Activated naive CD4-positive, alpha-beta T cell treated with anti-CD3 and anti-CD28 coated beads, Interleukin-2, amount 10 ng/mL, durations not matched to agents 7 days and 5 days (primary cell): ENCODE measurements around the gene PRDM8.
"Not testable (repeated sequence)": the region's sequence is repeated elsewhere in the genome, so short reads cannot be mapped to it uniquely, and the experiment has no call there.

Experiments
- CTCF ChIA-PET: fragments of 350-600 bp; sonication (Branson Sonifier 250); formaldehyde crosslinking; loops from one replicate; lab custom pipeline; 2021; ENCODE audit warnings: antibody characterized with exemption; lab: Charles Lee
- DNase-seq: peaks from one replicate; pipeline ENCODE4 v3.0.0-alpha.2; 2020
- H3K27ac Mint-ChIP-seq: one replicate; pipeline ENCODE4 v1.8.0; 2021; ENCODE audit warnings: mild to moderate bottlenecking, moderate library complexity, mixed read lengths
- H3K27me3 Mint-ChIP-seq: one replicate; pipeline ENCODE4 v1.8.0; 2021; ENCODE audit warnings: mild to moderate bottlenecking, mixed read lengths
- H3K36me3 Mint-ChIP-seq: one replicate; pipeline ENCODE4 v1.8.0; 2021; ENCODE audit warnings: mixed read lengths
- H3K4me1 Mint-ChIP-seq: one replicate; pipeline ENCODE4 v1.8.0; 2021; ENCODE audit warnings: mixed read lengths
- H3K4me3 Mint-ChIP-seq: one replicate; pipeline ENCODE4 v1.8.0; 2021; ENCODE audit warnings: mild to moderate bottlenecking, moderate library complexity, mixed read lengths
- H3K9me3 Mint-ChIP-seq: one replicate; pipeline ENCODE4 v1.8.0; 2021; ENCODE audit warnings: mixed read lengths

PRDM8 gene

DNA sequence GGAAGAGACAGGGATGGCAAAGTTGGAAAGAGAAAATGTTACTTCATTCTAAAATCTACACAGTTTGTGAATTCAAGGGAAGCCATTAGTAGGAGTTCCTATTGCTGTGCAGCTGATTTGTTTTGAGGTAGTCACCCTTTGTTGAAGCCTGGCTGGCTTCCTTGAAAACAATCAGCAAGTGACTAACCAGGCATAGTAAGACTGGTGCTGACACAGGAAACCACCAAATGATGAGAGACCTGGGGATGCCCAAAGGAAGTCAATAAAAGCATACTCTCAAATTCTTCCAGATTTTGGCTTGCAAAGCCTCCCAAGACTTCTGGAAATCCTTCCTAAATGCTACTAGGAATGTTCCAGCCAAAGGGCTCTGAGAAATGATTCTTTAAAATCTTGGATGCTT lies 23.9 kb upstream of the PRDM8 start:
- Mint-ChIP-seq H3K27me3 (no peaks in the 10 kb centered on the region), H3K4me3 (peak overlapping the region; percentile 57), H3K4me1 (peaks cover 55% of the 10 kb centered on the region)

DNA sequence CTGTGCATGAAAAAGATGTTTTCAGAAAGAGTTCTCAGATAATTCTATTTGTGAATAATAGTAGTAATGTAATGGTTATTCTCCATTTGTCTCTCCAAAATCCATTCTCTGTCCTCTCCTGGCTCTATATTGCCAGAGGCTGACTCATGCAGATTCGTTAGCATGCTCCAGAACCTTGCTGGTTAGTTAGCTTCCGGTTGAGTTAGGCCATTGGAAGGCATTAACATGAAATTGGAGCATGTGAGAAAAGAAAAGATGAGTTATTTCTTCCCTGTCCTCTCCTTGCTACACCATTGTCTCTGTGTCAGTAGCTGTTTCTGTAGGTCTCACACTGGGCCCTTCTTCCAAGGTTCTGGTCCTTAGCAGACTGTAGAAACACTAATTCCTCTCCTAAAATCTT lies 23.5 kb upstream of the PRDM8 start:
- CTCF ChIA-PET, result interaction anchor here (0.6 to 6.2 kb wide), 6 partner anchors 9 to 138 kb away, joined by 3 to 68 read pairs (median 18); no protein-coding TSS in a partner anchor
- H3K36me3 Mint-ChIP-seq, result peaks cover 20% of the 10 kb centered on the region
- H3K9me3 Mint-ChIP-seq, result peaks cover 20% of the 10 kb centered on the region
- DNase-seq, result no peak
- H3K4me3 Mint-ChIP-seq, result peak overlapping the region; percentile 1
- H3K4me1 Mint-ChIP-seq, result peaks cover 54% of the 10 kb centered on the region
- H3K27me3 Mint-ChIP-seq, result no peaks in the 10 kb centered on the region
- peak overlapping the region; percentile 96 for H3K27ac Mint-ChIP-seq

More for the DNA sequence above, 23.9 kb upstream of the PRDM8 start:
- Mint-ChIP-seq H3K36me3 (peaks cover 21% of the 10 kb centered on the region), H3K9me3 (peaks cover 20% of the 10 kb centered on the region), H3K27ac (peak overlapping the region; percentile 96)
- peak; percentile 67 for DNase-seq
- CTCF ChIA-PET, result interaction anchor here (0.6 to 6.2 kb wide), 8 partner anchors 10 to 256 kb away, joined by 3 to 68 read pairs (median 7); no protein-coding TSS in a partner anchor

DNA sequence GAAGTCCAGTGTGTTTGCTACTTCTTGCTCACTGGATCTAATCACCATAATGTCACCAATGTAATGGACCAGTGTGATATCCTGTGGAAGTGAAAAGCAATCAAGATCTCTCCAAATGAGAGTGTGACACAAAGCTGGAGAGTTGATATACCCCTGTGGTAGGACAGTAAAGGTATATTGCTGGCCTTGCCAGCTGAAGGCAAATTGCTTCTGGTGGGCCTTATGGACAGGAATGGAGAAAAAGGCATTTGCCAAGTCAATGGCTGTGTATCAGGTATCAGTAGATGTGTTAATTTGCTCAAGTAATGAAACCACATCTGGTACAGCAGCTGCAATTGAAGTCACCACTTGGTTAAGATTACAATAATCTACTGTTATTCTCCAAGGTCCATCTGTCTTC lies 19.5 kb upstream of the PRDM8 start:
- Mint-ChIP-seq H3K4me1 (peaks cover 50% of the 10 kb centered on the region), H3K9me3 (peaks cover 35% of the 10 kb centered on the region), H3K36me3 (peaks cover 18% of the 10 kb centered on the region)
- DNase-seq, H3K4me3 Mint-ChIP-seq, H3K27ac Mint-ChIP-seq, H3K27me3 Mint-ChIP-seq: not testable (repeated sequence)
- CTCF ChIA-PET, result interaction anchor here (3.0 kb wide), 1 partner anchor 52 kb away, joined by 9 read pairs; no protein-coding TSS in a partner anchor

DNA sequence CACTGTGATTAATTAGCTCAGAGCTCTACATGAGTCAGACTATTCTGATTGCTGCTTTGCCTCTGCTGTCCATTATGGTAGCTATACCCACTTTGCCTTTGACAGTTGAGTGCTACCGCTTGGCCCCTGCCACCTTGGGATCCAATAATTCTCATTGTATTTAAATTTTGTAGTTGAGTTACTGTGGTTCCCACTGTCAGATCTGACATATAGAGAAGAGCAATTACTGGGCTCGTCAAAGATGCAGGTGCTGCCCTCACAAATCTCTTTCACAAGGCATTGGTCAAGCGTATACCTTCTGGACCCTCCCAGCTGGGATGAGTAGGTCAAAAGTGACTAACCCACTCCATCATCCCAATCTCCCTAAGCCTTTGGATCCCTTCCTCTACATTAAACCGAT lies 18.3 kb upstream of the PRDM8 start:
- no peak overlapping the region for H3K27ac Mint-ChIP-seq
- H3K36me3 Mint-ChIP-seq, result peaks cover 18% of the 10 kb centered on the region
- CTCF ChIA-PET, result interaction anchor here (0.7 to 3.0 kb wide), 2 partner anchors 53 to 101 kb away, joined by 3 to 9 read pairs; no protein-coding TSS in a partner anchor
- DNase-seq, result no peak
- peaks cover under 1% of the 10 kb centered on the region for H3K27me3 Mint-ChIP-seq
- H3K4me1 Mint-ChIP-seq, result peaks cover 45% of the 10 kb centered on the region
- H3K4me3 Mint-ChIP-seq, result no peak overlapping the region
- H3K9me3 Mint-ChIP-seq, result peaks cover 35% of the 10 kb centered on the region

DNA sequence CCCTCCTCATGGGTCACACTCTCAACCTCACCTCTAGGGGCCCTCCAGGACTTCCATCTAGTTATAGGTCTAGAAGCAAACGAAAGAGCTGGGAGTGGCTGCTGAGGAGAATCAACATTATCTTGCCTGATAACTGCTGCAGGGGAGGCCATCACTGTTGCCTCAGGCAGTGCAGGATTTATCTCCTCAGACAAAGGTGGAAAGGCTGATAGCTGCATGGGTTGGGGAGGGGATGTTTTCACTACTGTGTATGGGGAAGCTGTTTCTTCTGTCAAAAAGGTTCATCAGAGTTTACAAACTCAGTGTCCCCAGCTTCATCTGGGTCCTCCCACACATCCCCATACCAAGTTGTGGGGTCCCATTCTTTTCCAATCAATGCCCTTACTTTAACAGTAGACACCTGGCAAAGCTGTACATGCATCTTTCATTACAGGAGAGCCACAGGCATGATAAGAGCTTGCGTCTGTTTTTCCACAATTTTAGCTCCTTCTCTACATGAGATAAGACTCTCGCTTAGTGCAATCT lies 17.6 kb upstream of the PRDM8 start:
- peaks cover 8% of the 10 kb centered on the region for H3K27me3 Mint-ChIP-seq
- peaks cover 35% of the 10 kb centered on the region for H3K9me3 Mint-ChIP-seq
- no peak overlapping the region for H3K4me3 Mint-ChIP-seq
- peaks cover 18% of the 10 kb centered on the region for H3K36me3 Mint-ChIP-seq
- peaks cover 43% of the 10 kb centered on the region for H3K4me1 Mint-ChIP-seq
- CTCF ChIA-PET, result interaction anchor here (0.7 to 3.0 kb wide), 4 partner anchors 54 to 125 kb away, joined by 3 to 9 read pairs (median 4); no protein-coding TSS in a partner anchor
- no peak overlapping the region for H3K27ac Mint-ChIP-seq
- DNase-seq, result no peak

DNA sequence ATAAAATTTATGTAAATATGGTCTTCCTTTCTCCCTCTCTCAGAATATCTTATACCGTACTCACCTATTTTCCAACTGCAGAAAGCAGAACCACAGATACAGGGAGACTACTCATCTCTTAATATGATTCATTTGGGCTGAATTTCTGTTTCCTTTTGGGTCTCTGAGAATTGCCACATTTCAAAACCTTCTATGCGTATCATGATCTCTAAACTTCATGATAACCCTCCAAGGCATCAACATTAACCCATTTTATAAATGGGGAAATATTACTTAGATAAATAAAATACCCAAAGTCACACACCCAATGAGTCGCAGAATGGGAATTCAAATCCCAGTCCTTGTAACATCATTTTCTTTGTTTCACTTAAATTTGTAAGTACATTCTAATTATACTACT lies 16.6 kb upstream of the PRDM8 start:
- CTCF ChIA-PET, result interaction anchor here (1.9 to 8.0 kb wide), 5 partner anchors 8 to 108 kb away, joined by 5 to 138 read pairs (median 52); partner anchors contain the start of gene ANTXR2
- Mint-ChIP-seq H3K27me3 (peaks cover 18% of the 10 kb centered on the region), H3K4me1 (peaks cover 44% of the 10 kb centered on the region), H3K36me3 (peaks cover 21% of the 10 kb centered on the region), H3K9me3 (peaks cover 29% of the 10 kb centered on the region), H3K4me3 (no peak overlapping the region), H3K27ac (no peak overlapping the region)
- DNase-seq, result no peak

DNA sequence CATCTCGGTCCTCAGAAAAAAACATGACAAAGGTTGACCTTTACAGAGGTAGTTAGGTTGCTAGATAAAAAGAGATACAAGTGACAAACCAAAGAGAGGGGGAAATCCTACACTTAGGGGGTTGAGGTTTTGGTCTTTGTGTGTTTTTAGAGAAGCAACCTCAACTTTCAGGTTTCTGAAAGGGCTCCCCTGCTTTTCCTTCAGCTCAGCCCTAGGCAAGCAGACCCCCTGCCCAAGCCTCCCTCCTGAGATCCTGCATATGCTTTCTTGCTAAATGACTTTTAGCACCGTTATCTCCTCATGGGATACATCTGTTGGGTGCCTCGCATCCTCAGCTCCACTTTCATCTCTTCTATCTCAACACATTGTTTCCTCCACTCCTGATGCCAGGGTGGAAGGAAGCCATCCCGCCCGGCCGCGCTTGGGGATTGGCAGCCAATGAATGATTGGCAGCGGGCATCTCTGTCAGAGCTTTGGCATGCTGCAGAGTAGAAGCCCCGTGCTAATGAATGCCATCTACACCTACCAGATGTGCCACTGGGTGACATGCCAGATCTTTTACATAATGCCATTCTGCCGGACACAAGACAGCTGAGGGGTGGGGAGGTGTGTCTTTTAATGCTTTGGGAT lies 15.0 kb upstream of the PRDM8 start:
- H3K9me3 Mint-ChIP-seq, result peaks cover 27% of the 10 kb centered on the region
- peak overlapping the region; percentile 98 for H3K4me3 Mint-ChIP-seq
- H3K36me3 Mint-ChIP-seq, result peaks cover 25% of the 10 kb centered on the region
- H3K27me3 Mint-ChIP-seq, result peaks cover 32% of the 10 kb centered on the region
- CTCF ChIA-PET, result interaction anchor here (1.0 to 8.0 kb wide), 14 partner anchors 9 to 265 kb away, joined by 3 to 138 read pairs (median 5); partner anchors contain the start of genes ANTXR2 and PRDM8
- peak overlapping the region; percentile 79 for H3K27ac Mint-ChIP-seq
- H3K4me1 Mint-ChIP-seq, result peaks cover 54% of the 10 kb centered on the region
- peak; percentile 37 for DNase-seq

DNA sequence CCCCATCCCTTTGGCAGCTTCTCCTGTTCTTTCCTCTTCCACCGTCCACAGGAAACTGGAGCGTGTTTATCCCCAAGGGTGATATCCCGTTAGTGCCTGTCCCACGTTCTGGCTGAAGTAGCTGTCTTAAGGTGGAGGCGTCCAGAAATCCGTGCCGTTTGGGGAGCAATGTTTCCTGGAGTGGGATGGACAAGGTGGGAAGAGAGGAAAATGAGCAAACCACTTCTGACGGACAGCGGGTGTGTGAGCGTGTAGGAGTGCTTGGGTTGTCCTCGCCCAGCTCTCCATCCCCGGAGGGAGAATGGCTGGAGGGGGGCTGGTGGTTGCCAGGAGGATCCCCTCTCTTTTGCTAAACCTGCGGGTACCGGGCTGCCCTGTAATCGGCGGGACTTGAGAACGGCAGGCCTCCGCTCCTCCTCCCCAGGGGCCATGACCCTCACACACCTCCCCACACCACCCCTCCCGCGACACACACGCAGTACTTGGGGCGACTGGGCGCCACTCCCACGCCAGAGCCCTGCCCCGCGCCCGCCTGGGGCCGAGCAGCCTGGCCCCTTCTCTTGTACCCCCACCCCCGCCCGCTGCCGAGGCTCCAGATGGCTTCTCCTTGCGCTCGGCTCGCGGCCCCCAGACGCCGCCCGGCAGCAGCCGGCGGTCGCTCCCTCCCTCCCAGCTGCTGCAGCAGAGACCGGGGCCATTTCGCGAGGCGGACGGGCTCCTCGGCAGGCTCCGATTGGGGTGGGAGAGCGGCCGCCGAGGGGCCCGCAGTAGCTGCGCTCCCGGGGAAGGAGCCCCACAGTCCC lies 13.9 kb upstream of the PRDM8 start:
- Mint-ChIP-seq H3K9me3 (peaks cover 20% of the 10 kb centered on the region), H3K27me3 (peaks cover 39% of the 10 kb centered on the region), H3K4me1 (peaks cover 54% of the 10 kb centered on the region), H3K4me3 (peak overlapping the region; percentile 98), H3K36me3 (peaks cover 25% of the 10 kb centered on the region), H3K27ac (peak overlapping the region; percentile 6)
- peak; percentile 49 for DNase-seq
- CTCF ChIA-PET, result interaction anchor here (0.9 to 8.0 kb wide), 15 partner anchors 10 to 266 kb away, joined by 3 to 138 read pairs (median 5); partner anchors contain the start of genes ANTXR2 and PRDM8

DNA sequence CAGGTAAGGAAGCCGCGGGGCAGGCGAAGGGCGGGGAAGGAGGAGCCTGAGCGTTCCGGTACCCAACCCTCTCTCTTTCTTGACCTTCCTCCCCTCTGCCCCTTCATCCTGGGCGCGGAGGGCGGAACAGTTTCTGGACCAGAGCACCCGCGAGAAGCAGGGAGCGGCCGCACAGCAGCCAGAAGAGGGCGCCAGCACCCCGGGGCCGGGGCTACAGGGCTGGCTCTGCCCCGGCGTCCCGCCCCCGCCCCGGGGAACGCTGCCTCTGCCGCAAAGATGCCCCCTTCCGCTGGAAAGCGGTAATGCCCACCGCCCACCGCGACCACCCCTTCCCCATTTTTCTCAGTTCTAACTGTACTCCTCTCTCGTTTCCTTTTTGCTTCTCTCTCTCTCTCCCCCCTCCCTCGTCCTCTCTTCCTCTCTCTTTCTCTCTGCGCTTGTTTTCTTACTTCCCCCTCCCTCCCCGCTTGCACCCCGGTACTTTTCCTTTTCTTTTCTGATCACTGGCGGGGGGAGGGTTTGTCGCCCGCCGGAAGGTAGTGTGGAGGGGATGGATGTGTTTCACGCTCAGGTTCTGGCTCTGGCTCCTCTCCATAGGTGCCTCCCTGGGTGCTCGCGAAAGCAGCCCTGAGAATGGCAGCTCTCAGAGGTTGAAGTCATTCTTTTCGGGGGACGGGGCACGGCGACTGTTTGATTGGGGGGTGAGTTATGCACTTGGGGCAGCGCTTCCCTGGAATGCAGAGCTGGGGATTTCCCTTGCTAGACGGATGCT lies 13.1 kb upstream of the PRDM8 start:
- peaks cover 16% of the 10 kb centered on the region for H3K9me3 Mint-ChIP-seq
- H3K36me3 Mint-ChIP-seq, result peaks cover 21% of the 10 kb centered on the region
- peaks cover 54% of the 10 kb centered on the region for H3K4me1 Mint-ChIP-seq
- peak overlapping the region; percentile 93 for H3K27ac Mint-ChIP-seq
- peaks cover 39% of the 10 kb centered on the region for H3K27me3 Mint-ChIP-seq
- CTCF ChIA-PET, result interaction anchor here (0.5 to 8.0 kb wide), 16 partner anchors 11 to 267 kb away, joined by 3 to 138 read pairs (median 5); partner anchors contain the start of genes ANTXR2 and PRDM8
- peak overlapping the region; percentile 98 for H3K4me3 Mint-ChIP-seq
- DNase-seq, result peak; percentile 93

DNA sequence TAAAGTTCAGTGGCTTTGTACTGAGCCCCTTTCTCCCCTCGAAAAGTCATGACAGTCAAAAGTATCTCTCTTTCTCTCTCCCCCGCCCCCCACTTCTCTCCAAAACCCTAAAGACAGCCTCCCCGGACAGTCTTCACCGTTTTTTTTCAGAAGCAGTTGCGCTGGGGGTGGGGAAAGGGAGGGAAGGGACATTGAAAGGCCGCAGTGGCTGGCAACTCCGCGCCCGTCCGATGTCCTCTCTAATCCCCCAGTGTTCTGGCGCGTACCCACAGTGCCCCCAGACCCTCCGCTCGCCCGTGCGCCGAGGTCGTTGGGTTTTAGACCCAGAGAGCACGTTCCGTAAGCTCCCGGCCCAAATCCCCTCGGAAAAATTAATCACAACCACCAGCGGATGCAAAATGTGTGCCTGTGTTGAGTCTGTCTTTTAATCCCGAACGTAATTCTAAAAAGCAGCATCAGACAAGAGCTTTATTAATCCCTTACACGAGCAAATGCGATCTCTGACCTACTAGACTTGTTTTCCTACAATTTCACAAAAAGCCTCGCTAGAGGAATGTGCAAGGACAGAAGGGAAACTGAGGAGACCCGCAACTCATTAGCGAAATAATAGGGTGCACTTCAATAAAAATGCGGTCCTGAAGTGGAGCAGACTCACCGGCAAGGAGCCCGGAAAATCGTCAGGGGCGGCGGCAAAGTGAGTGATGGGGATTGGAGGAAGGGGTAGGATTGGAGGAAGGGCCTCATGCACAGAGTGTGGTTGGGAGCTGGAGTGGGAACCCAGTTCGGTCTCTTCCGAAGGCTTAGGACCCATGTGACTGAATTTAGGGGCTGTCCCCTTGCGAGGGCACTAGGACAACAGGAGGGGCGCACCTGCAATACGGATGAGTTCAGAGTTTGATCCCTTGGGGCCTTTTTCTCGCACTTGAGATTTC lies 12.2 kb upstream of the PRDM8 start:
- peak overlapping the region; percentile 93 for H3K27ac Mint-ChIP-seq

DNA sequence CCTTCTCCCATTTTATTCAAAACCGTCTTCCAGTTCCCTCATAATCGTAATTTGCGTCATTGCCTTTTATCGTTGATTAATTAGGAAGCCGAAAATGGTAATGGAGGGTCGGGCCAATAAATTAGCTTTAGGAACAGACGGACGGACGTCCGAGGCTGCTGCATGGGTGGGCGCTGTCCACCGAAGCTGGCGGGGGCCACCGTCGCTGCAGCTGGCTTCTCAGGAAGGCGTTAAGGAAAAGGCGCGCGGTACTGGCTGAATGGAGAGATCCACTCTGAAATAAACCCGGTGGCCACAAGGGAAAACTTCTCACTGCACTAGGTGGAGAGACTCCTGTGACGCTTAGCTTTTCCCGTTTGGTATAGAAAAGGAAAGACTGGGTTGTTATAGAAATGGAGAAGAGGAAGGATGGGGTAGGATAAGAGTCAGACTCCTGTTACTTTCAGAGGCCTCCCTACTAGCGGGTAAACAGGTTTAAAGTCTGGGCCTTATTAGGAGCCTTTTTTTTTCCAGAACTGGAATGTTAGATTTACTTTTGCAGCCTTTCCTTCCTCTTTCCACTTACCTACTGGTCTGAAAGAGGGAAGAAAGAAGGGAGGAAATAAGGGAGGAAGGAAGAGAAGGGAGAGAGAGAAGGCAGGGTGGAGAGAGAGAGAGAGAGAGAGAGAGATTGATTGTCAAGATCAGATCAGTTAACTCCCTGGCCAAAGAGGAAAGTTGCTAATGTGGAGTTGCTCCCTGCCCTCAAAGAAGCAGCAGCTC lies 11.3 kb upstream of the PRDM8 start:
- no peak for DNase-seq
- Mint-ChIP-seq H3K9me3 (peaks cover 2% of the 10 kb centered on the region), H3K36me3 (peaks cover 10% of the 10 kb centered on the region), H3K27me3 (peaks cover 47% of the 10 kb centered on the region), H3K27ac (no peak overlapping the region), H3K4me1 (peaks cover 47% of the 10 kb centered on the region), H3K4me3 (peak overlapping the region; percentile 98)
- CTCF ChIA-PET, result interaction anchor here (0.6 to 8.0 kb wide), 9 partner anchors 13 to 75 kb away, joined by 3 to 138 read pairs (median 4); partner anchors contain the start of gene PRDM8

More for the DNA sequence above, 12.2 kb upstream of the PRDM8 start:
- Mint-ChIP-seq H3K27me3 (peaks cover 43% of the 10 kb centered on the region), H3K4me1 (peaks cover 54% of the 10 kb centered on the region), H3K4me3 (peak overlapping the region; percentile 98), H3K9me3 (peaks cover 8% of the 10 kb centered on the region), H3K36me3 (peaks cover 12% of the 10 kb centered on the region)
- DNase-seq, result peak; percentile 53
- CTCF ChIA-PET, result interaction anchor here (0.5 to 8.0 kb wide), 11 partner anchors 12 to 112 kb away, joined by 3 to 138 read pairs (median 3); partner anchors contain the start of genes ANTXR2 and PRDM8
